H9 (cell line): Measurements from ENCODE around the gene ZNF771. TPM values are rescaled to one million over a fixed set of nuclear protein-coding genes. Genes with fewer than 3 reads are reported as not detected.

Source experiments
- DNase-seq: peaks from one replicate; pipeline ENCODE4 v3.0.0-alpha.2; 2017
- H2AFZ ChIP-seq: one replicate; pipeline ENCODE4 v1.6.1; 2013; ENCODE audit warnings: mild to moderate bottlenecking, low read length, control low read depth, moderate library complexity
- H2AK5ac ChIP-seq: 2 replicates; pipeline ENCODE4 v1.6.1; 2013; ENCODE audit warnings: low read length, control low read depth, mixed read lengths; ENCODE audit not compliant: insufficient read length
- H2BK120ac ChIP-seq: one replicate; pipeline ENCODE4 v1.6.1; 2013; ENCODE audit warnings: low read depth, mild to moderate bottlenecking, low read length, control low read depth, inconsistent platforms; ENCODE audit not compliant: poor library complexity, severe bottlenecking
- H2BK12ac ChIP-seq: 2 replicates; pipeline ENCODE4 v1.6.1; 2013; ENCODE audit warnings: low read length, control low read depth, mixed read lengths, low read depth; ENCODE audit not compliant: insufficient read length
- H2BK15ac ChIP-seq: 2 replicates; pipeline ENCODE4 v1.6.1; 2013; ENCODE audit warnings: low read depth, low read length, control low read depth
- H2BK20ac ChIP-seq: one replicate; pipeline ENCODE4 v1.6.1; 2013; ENCODE audit warnings: low read depth, mild to moderate bottlenecking, low read length, control low read depth, inconsistent platforms; ENCODE audit not compliant: poor library complexity, severe bottlenecking
- H2BK5ac ChIP-seq: 2 replicates; pipeline ENCODE4 v1.6.1; 2013; ENCODE audit warnings: low read length, control low read depth, mixed read lengths; ENCODE audit not compliant: insufficient read length
- H3K14ac ChIP-seq: 2 replicates; pipeline ENCODE4 v1.6.1; 2013; ENCODE audit warnings: low read length, control low read depth; ENCODE audit not compliant: insufficient read depth
- H3K18ac ChIP-seq: 2 replicates; pipeline ENCODE4 v1.6.1; 2013; ENCODE audit warnings: low read depth, mild to moderate bottlenecking, mixed read lengths, low read length, control low read depth; ENCODE audit not compliant: insufficient read length
- H3K23ac ChIP-seq: 2 replicates; pipeline ENCODE4 v1.6.1; 2013; ENCODE audit warnings: low read length, control low read depth, mixed read lengths, low read depth; ENCODE audit not compliant: insufficient read length
- H3K23me2 ChIP-seq: 2 replicates; pipeline ENCODE4 v1.6.1; 2013; ENCODE audit warnings: low read depth, mild to moderate bottlenecking, mixed read lengths, low read length, control low read depth; ENCODE audit not compliant: insufficient read length, poor library complexity, severe bottlenecking
- H3K27ac ChIP-seq: 2 replicates; pipeline ENCODE4 v1.5.1; 2013; ENCODE audit warnings: low read length, control low read depth, mixed read lengths, low read depth; ENCODE audit not compliant: insufficient read length
- H3K27me3 ChIP-seq: 2 replicates; pipeline ENCODE4 v1.6.1; 2013; ENCODE audit warnings: low read length, control low read depth, inconsistent platforms; ENCODE audit not compliant: insufficient read depth
- H3K4ac ChIP-seq: 2 replicates; pipeline ENCODE4 v1.6.1; 2013; ENCODE audit warnings: low read depth, mild to moderate bottlenecking, control low read depth, inconsistent platforms, low read length, moderate library complexity
- H3K4me1 ChIP-seq: 2 replicates; pipeline ENCODE4 v1.6.1; 2013; ENCODE audit warnings: low read length, control low read depth, inconsistent platforms; ENCODE audit not compliant: insufficient read depth
- H3K4me2 ChIP-seq: 2 replicates; pipeline ENCODE4 v1.6.1; 2013; ENCODE audit warnings: low read length, control low read depth, mixed read lengths; ENCODE audit not compliant: insufficient read length, insufficient read depth
- H3K56ac ChIP-seq: 2 replicates; pipeline ENCODE4 v1.6.1; 2013; ENCODE audit warnings: low read depth, mild to moderate bottlenecking, mixed read lengths, low read length, control low read depth; ENCODE audit not compliant: insufficient read length
- H3K79me1 ChIP-seq: 2 replicates; pipeline ENCODE4 v1.6.1; 2013; ENCODE audit warnings: low read depth, mild to moderate bottlenecking, moderate library complexity, low read length, control low read depth, inconsistent platforms; ENCODE audit not compliant: insufficient read depth, poor library complexity, severe bottlenecking
- H3K79me2 ChIP-seq: 2 replicates; pipeline ENCODE4 v1.6.1; 2013; ENCODE audit warnings: low read length, control low read depth, inconsistent platforms; ENCODE audit not compliant: insufficient read depth
- H3K9ac ChIP-seq: 2 replicates; pipeline ENCODE4 v1.6.1; 2013; ENCODE audit warnings: low read length, control low read depth, mixed read lengths; ENCODE audit not compliant: insufficient read length; ENCODE audit errors: extremely low read depth
- H3K9me3 ChIP-seq: one replicate; pipeline ENCODE4 v1.6.1; 2013; ENCODE audit warnings: low read depth, low read length, inconsistent platforms; ENCODE audit not compliant: control insufficient read depth
- H3T11ph ChIP-seq: one replicate; pipeline ENCODE4 v1.6.1; 2013; ENCODE audit warnings: mild to moderate bottlenecking, low read length, control low read depth, inconsistent platforms
- H4K20me1 ChIP-seq: one replicate; pipeline ENCODE4 v1.6.1; 2013; ENCODE audit not compliant: control insufficient read depth, insufficient read length, insufficient read depth
- H4K5ac ChIP-seq: 2 replicates; pipeline ENCODE4 v1.6.1; 2013; ENCODE audit warnings: low read depth, mild to moderate bottlenecking, mixed read lengths, low read length, control low read depth; ENCODE audit not compliant: insufficient read length
- H4K8ac ChIP-seq: replicated peaks from 2 replicates; pipeline ENCODE4 v1.6.1; 2013; ENCODE audit warnings: low read length, control low read depth, mixed read lengths, low read depth; ENCODE audit not compliant: insufficient read length
- H4K91ac ChIP-seq: 2 replicates; pipeline ENCODE4 v1.6.1; 2013; ENCODE audit warnings: low read depth, mild to moderate bottlenecking, moderate library complexity, mixed read lengths, low read length, control low read depth; ENCODE audit not compliant: insufficient read length
- H3K27ac Mint-ChIP-seq, 3 experiments: 2 replicates in 2 of 3; 3 replicates in 1 of 3; pipeline ENCODE4 v1.8.0; 2020 to 2021; ENCODE audit warnings: mixed read lengths in 3 of 3, mild to moderate bottlenecking in 1 of 3, moderate library complexity in 1 of 3
- H3K27me3 Mint-ChIP-seq: 2 replicates; pipeline ENCODE4 v1.8.0; 2021; ENCODE audit warnings: low read depth, mild to moderate bottlenecking, moderate library complexity, mixed read lengths
- H3K36me3 Mint-ChIP-seq, 3 experiments: 2 replicates in 2 of 3; 3 replicates in 1 of 3; pipeline ENCODE4 v1.8.0; 2020 to 2021; ENCODE audit warnings: low read depth in 3 of 3, mixed read lengths in 3 of 3; ENCODE audit not compliant: insufficient read depth in 1 of 3
- H3K4me1 Mint-ChIP-seq, 2 experiments: 2 replicates each; pipeline ENCODE4 v1.8.0; 2020; ENCODE audit warnings: mixed read lengths in 2 of 2
- H3K4me3 Mint-ChIP-seq, 2 experiments: 2 replicates in 1 of 2; 3 replicates in 1 of 2; pipeline ENCODE4 v1.8.0; 2020 to 2021; ENCODE audit warnings: mild to moderate bottlenecking in 2 of 2, mixed read lengths in 2 of 2, moderate library complexity in 1 of 2
- H3K9me3 Mint-ChIP-seq, 2 experiments: 2 replicates in 1 of 2; 3 replicates in 1 of 2; pipeline ENCODE4 v1.8.0; 2020; ENCODE audit warnings: mild to moderate bottlenecking in 2 of 2, mixed read lengths in 2 of 2, moderate library complexity in 1 of 2
- WGBS: extraction: QIAGEN DNeasy Blood & Tissue Kit; methylation state at CpG from one replicate; pipeline ENCODE4 v1.1.7; 2013; ENCODE audit warnings: missing lambda C conversion rate, low lambda C conversion rate, mixed read lengths; ENCODE audit not compliant: insufficient read length; ENCODE audit errors: extremely low coverage; 5-methylcytosine and 5-hydroxymethylcytosine counted together
- total RNA-seq: library from RNA; stranded (reverse); gene quantifications from 2 replicates; pipeline ENCODE4 v1.2.1, GENCODE V29; 2021
- TF ChIP-seq, protein P1 (sequence below): fragments of 200-600 bp; sonication (generic); conservative IDR thresholded peaks from 3 replicates; pipeline ENCODE4 v1.8.0; 2021; ENCODE audit warnings: antibody characterized with exemption, mild to moderate bottlenecking

ZNF771 gene
- total RNA-seq, 1 experiment from 2014 or later = 10.5 TPM

DNA sequence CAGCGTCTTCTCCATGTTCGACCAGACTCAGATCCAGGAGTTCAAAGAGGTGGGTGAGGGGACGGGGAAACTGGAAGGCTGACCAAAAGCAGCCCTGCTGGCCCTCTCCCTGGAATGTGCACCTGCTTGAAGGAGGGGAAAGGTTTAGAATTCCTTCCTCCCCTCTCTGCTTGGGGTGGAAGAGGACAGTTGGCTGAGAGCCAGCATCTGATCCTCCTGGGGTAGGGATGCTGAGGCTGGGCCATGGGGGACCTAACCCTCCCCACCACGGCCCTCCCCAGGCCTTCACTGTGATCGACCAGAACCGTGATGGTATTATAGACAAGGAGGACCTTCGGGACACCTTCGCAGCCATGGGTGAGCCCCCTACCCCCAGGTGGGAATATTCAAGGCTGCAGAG, 31.5 kb upstream of the ZNF771 start:
- no peak overlapping the region for H3K27ac ChIP-seq
- H2BK5ac ChIP-seq = no peak overlapping the region
- no peak overlapping the region for H2BK120ac ChIP-seq
- H3K14ac ChIP-seq = no peak overlapping the region
- no peaks in the 10 kb centered on the region; the same call in 1 of the 2 replicates for H3K79me2 ChIP-seq
- peak overlapping the region; percentile 0 for H2BK20ac ChIP-seq
- no peak overlapping the region for H4K91ac ChIP-seq
- no peaks in the 10 kb centered on the region for H3K9me3 ChIP-seq
- no CpG with 5 or more reads among the region's 8 CpGs for WGBS
- no peak overlapping the region for H2AK5ac ChIP-seq
- H2BK12ac ChIP-seq = no peak overlapping the region
- H3K79me1 ChIP-seq = no peaks in the 10 kb centered on the region
- H4K8ac ChIP-seq = no peak overlapping the region
- no peak overlapping the region for H3K23ac ChIP-seq
- no peaks in the 10 kb centered on the region; the same call in 1 of the 2 replicates for H3K4me1 ChIP-seq
- H3K9ac ChIP-seq = no peak overlapping the region
- Mint-ChIP-seq H3K36me3 (peaks cover 2 to 4% (median 2%) of the 10 kb centered on the region in 3 experiments; a peak in 4 of 7 replicates), H3K9me3 (peaks cover 0 to 2% of the 10 kb centered on the region in 2 experiments; a peak in 2 of 5 replicates), H3K4me1 (peaks cover 23 to 43% of the 10 kb centered on the region in 2 experiments), H3K4me3 (no peak overlapping the region), H3K27ac (peak overlapping the region; percentile 31 to 73 (median 72); a peak in 3 of 7 replicates), H3K27me3 (0 out of 2 replicates have a peak, but pooled peaks cover 2% of the 10 kb centered on the region)
- no peak overlapping the region for H3K4ac ChIP-seq
- no peaks in the 10 kb centered on the region for H3K27me3 ChIP-seq
- H3K18ac ChIP-seq = no peak overlapping the region
- H3K4me2 ChIP-seq = no peak overlapping the region
- 0 out of 2 replicates have a peak overlapping the region, but pooled peaks have one; percentile 49 for H2BK15ac ChIP-seq
- no peak overlapping the region for H3T11ph ChIP-seq
- no peak for DNase-seq
- H4K5ac ChIP-seq = no peak overlapping the region
- H3K23me2 ChIP-seq = peaks cover 13% of the 10 kb centered on the region
- H2AFZ ChIP-seq = no peak overlapping the region
- TF ChIP-seq, protein P1, sequence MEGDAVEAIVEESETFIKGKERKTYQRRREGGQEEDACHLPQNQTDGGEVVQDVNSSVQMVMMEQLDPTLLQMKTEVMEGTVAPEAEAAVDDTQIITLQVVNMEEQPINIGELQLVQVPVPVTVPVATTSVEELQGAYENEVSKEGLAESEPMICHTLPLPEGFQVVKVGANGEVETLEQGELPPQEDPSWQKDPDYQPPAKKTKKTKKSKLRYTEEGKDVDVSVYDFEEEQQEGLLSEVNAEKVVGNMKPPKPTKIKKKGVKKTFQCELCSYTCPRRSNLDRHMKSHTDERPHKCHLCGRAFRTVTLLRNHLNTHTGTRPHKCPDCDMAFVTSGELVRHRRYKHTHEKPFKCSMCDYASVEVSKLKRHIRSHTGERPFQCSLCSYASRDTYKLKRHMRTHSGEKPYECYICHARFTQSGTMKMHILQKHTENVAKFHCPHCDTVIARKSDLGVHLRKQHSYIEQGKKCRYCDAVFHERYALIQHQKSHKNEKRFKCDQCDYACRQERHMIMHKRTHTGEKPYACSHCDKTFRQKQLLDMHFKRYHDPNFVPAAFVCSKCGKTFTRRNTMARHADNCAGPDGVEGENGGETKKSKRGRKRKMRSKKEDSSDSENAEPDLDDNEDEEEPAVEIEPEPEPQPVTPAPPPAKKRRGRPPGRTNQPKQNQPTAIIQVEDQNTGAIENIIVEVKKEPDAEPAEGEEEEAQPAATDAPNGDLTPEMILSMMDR = no peak
- H4K20me1 ChIP-seq = no peaks in the 10 kb centered on the region
- H3K56ac ChIP-seq = no peak overlapping the region
